Mesenchymal stem cell (in vitro differentiated cells and primary cell): ENCODE measurements around the gene ORMDL3.
"Not testable (repeated sequence)": the region's sequence is repeated elsewhere in the genome, so short reads cannot be mapped to it uniquely, and the experiment has no call there.

ENCODE experiments used
- DNase-seq: peaks from one replicate; pipeline ENCODE4 v3.0.0-alpha.2; 2013
- H2AFZ ChIP-seq: one replicate; pipeline ENCODE4 v1.6.1; 2013; ENCODE audit warnings: low read depth, mild to moderate bottlenecking, control low read depth, inconsistent platforms, low read length, moderate library complexity
- H2AK5ac ChIP-seq: 2 replicates; pipeline ENCODE4 v1.6.1; 2013; ENCODE audit warnings: low read length, moderate library complexity, mild to moderate bottlenecking, inconsistent platforms; ENCODE audit not compliant: severe bottlenecking
- H2BK120ac ChIP-seq: one replicate; pipeline ENCODE4 v1.6.1; 2013; ENCODE audit warnings: low read depth, mild to moderate bottlenecking, inconsistent platforms, low read length, moderate library complexity
- H2BK12ac ChIP-seq, 2 experiments: one replicate each; pipeline ENCODE4 v1.6.1; 2013; ENCODE audit warnings: inconsistent platforms in 2 of 2, low read length in 2 of 2, mild to moderate bottlenecking in 2 of 2, moderate library complexity in 2 of 2, control low read depth in 1 of 2
- H2BK15ac ChIP-seq: one replicate; pipeline ENCODE4 v1.6.1; 2013; ENCODE audit warnings: mild to moderate bottlenecking, low read depth, inconsistent platforms; ENCODE audit not compliant: poor library complexity, severe bottlenecking
- H2BK5ac ChIP-seq: 2 replicates; pipeline ENCODE4 v1.6.1; 2013; ENCODE audit warnings: low read depth, mild to moderate bottlenecking, low read length, control low read depth, inconsistent platforms; ENCODE audit not compliant: poor library complexity, severe bottlenecking
- H3K14ac ChIP-seq, 2 experiments: one replicate each; pipeline ENCODE4 v1.6.1; 2013; ENCODE audit warnings: inconsistent platforms in 2 of 2, low read length in 2 of 2, control low read depth in 1 of 2, mild to moderate bottlenecking in 1 of 2, moderate library complexity in 1 of 2
- H3K18ac ChIP-seq, 2 experiments: one replicate each; pipeline ENCODE4 v1.6.1; 2013; ENCODE audit warnings: inconsistent platforms in 2 of 2, low read length in 2 of 2, control low read depth in 1 of 2, low read depth in 1 of 2, mild to moderate bottlenecking in 1 of 2
- H3K23ac ChIP-seq, 2 experiments: one replicate each; pipeline ENCODE4 v1.6.1; 2013; ENCODE audit warnings: inconsistent platforms in 2 of 2, low read length in 2 of 2, mild to moderate bottlenecking in 2 of 2, moderate library complexity in 2 of 2, control low read depth in 1 of 2
- H3K27ac ChIP-seq: 2 replicates; pipeline ENCODE4 v1.5.1; 2013; ENCODE audit warnings: mild to moderate bottlenecking, moderate library complexity, low read length, control low read depth, inconsistent platforms; ENCODE audit not compliant: poor library complexity, severe bottlenecking
- H3K27me3 ChIP-seq, 2 experiments: 2 replicates each; pipeline versions ENCODE4 v1.6.1 to v1.7.0; 2013; ENCODE audit warnings: low read length in 2 of 2, mild to moderate bottlenecking in 2 of 2, moderate library complexity in 2 of 2, control low read depth in 1 of 2, inconsistent platforms in 1 of 2; ENCODE audit not compliant: control insufficient read depth in 1 of 2, insufficient read depth in 1 of 2
- H3K36me3 ChIP-seq, 2 experiments: 2 replicates each; pipeline versions ENCODE4 v1.6.1 to v1.7.0; 2013; ENCODE audit warnings: low read length in 2 of 2, control low read depth in 1 of 2, inconsistent platforms in 1 of 2, low read depth in 1 of 2, mild to moderate bottlenecking in 1 of 2; ENCODE audit not compliant: insufficient read depth in 2 of 2, control insufficient read depth in 1 of 2
- H3K4ac ChIP-seq, 2 experiments: one replicate each; pipeline ENCODE4 v1.6.1; 2013; ENCODE audit warnings: inconsistent platforms in 2 of 2, low read length in 2 of 2, mild to moderate bottlenecking in 2 of 2, moderate library complexity in 2 of 2, control low read depth in 1 of 2, low read depth in 1 of 2
- H3K4me1 ChIP-seq: 2 replicates; pipeline ENCODE4 v1.6.1; 2013; ENCODE audit warnings: low read depth, low read length, control low read depth; ENCODE audit not compliant: control insufficient read depth, insufficient read depth
- H3K4me2 ChIP-seq: 2 replicates; pipeline ENCODE4 v1.6.1; 2013; ENCODE audit warnings: low read length, mild to moderate bottlenecking, inconsistent platforms; ENCODE audit not compliant: poor library complexity, severe bottlenecking
- H3K4me3 ChIP-seq, 2 experiments: 2 replicates each; pipeline versions ENCODE4 v1.5.1 to v1.7.0; 2013; ENCODE audit warnings: low read length in 2 of 2, mild to moderate bottlenecking in 2 of 2, control low read depth in 1 of 2, low read depth in 1 of 2; ENCODE audit not compliant: insufficient read depth in 1 of 2
- H3K79me1 ChIP-seq: replicated peaks from 2 replicates; pipeline ENCODE4 v1.6.1; 2013; ENCODE audit warnings: mild to moderate bottlenecking, control low read depth, low read length, inconsistent platforms; ENCODE audit not compliant: poor library complexity, severe bottlenecking
- H3K9ac ChIP-seq: 2 replicates; pipeline ENCODE4 v1.7.0; 2013; ENCODE audit warnings: mild to moderate bottlenecking, low read length, moderate library complexity
- H3K9me3 ChIP-seq: 2 replicates; pipeline ENCODE4 v1.7.0; 2013; ENCODE audit warnings: mild to moderate bottlenecking, low read length; ENCODE audit not compliant: control insufficient read depth
- H4K8ac ChIP-seq: one replicate; pipeline ENCODE4 v1.6.1; 2013; ENCODE audit warnings: inconsistent platforms, mild to moderate bottlenecking, low read length, moderate library complexity
- H4K91ac ChIP-seq: one replicate; pipeline ENCODE4 v1.6.1; 2013; ENCODE audit warnings: mild to moderate bottlenecking, low read length, inconsistent platforms
- WGBS: methylation state at CpG from one replicate; pipeline ENCODE4 v1.1.7; 2013; ENCODE audit warnings: mixed read lengths; 5-methylcytosine and 5-hydroxymethylcytosine counted together

Gene ORMDL3

DNA sequence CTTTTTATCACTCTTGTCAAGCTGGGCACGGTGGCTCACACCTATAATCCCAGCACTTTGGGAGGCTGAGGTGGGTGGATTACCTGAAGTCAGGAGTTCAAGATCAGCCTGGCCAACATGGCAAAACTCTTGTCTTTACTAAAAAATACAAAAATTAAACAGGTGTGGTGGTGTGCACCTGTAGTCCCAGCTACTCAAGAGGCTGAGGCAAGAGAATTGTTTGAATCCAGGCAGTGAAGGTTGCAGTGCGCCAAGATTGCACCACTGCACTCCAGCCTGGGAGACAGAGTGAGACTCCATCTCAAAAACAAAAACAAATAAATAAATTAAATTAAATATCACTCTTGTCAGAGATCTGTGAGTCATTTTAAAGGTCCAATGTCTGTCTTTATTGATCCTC is 25.4 kb downstream of the ORMDL3 start:
- not testable (repeated sequence) for H3K79me1 ChIP-seq, H3K4me1 ChIP-seq, H3K27ac ChIP-seq, H2AFZ ChIP-seq, DNase-seq, H2BK15ac ChIP-seq, H3K4ac ChIP-seq, H2BK5ac ChIP-seq, H3K27me3 ChIP-seq, H3K23ac ChIP-seq, H2AK5ac ChIP-seq, H4K91ac ChIP-seq, H3K18ac ChIP-seq, H2BK12ac ChIP-seq, H3K14ac ChIP-seq, H3K9ac ChIP-seq, H2BK120ac ChIP-seq, H4K8ac ChIP-seq, H3K4me2 ChIP-seq, H3K9me3 ChIP-seq, H3K4me3 ChIP-seq
- 90% methylated on average over 2 of the region's 2 CpGs for WGBS
- peaks cover 9 to 20% of the 10 kb centered on the region in 2 experiments for H3K36me3 ChIP-seq

DNA sequence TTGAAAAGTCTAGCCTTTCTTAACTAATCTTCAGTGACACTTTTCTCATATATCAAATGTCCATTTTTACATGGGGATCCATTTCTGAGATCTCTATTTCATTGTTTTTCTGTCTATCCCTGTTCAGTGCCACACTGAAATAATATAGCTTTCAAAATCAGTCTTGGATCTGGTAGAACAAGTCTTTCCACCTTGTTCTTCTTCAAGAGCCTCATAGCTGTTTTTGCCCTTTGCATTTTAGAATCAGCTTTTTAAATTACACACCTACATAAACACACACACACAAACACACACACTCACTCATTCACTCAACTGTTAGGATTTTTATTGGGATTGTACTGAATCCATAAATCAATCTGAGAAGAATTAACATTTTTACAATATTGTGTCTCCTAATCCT is 28.2 kb downstream of the ORMDL3 start:
- Histone ChIP-seq H2AFZ (no peak overlapping the region), H4K91ac (no peak overlapping the region), H3K4me1 (no peaks in the 10 kb centered on the region), H3K27me3 (no peaks in the 10 kb centered on the region), H3K79me1 (no peaks in the 10 kb centered on the region), H2BK15ac (no peak overlapping the region), H3K4me3 (no peak overlapping the region), H2BK5ac (no peak overlapping the region), H3K9me3 (no peaks in the 10 kb centered on the region), H3K14ac (no peak overlapping the region), H2AK5ac (no peak overlapping the region), H3K23ac (no peak overlapping the region), H4K8ac (no peak overlapping the region), H2BK12ac (no peak overlapping the region), H3K9ac (no peak overlapping the region), H3K18ac (no peak overlapping the region), H3K27ac (no peak overlapping the region), H2BK120ac (no peak overlapping the region), H3K4me2 (no peak overlapping the region), H3K4ac (no peak overlapping the region), H3K36me3 (no peaks in the 10 kb centered on the region)
- DNase-seq = no peak

DNA sequence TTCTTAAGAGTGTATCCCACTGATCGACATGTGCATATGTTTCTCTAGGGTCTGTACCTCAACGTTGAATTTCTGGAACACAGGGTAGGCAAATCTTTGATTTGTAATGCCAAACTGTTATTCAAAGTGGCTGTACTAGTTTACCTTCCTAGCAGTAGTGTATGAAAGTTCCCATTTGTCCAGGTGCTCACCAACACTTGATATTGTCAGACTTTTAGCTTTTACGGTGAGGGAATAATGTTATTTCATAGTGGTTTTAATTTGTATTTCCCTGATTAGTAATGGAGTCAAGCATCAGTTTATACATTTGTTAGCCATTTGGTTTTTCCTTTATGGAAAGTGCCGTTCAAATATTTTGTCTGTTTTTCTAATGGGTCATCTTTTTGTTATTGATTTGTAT is 29.3 kb downstream of the ORMDL3 start:
- no peak overlapping the region for H2AFZ ChIP-seq

DNA sequence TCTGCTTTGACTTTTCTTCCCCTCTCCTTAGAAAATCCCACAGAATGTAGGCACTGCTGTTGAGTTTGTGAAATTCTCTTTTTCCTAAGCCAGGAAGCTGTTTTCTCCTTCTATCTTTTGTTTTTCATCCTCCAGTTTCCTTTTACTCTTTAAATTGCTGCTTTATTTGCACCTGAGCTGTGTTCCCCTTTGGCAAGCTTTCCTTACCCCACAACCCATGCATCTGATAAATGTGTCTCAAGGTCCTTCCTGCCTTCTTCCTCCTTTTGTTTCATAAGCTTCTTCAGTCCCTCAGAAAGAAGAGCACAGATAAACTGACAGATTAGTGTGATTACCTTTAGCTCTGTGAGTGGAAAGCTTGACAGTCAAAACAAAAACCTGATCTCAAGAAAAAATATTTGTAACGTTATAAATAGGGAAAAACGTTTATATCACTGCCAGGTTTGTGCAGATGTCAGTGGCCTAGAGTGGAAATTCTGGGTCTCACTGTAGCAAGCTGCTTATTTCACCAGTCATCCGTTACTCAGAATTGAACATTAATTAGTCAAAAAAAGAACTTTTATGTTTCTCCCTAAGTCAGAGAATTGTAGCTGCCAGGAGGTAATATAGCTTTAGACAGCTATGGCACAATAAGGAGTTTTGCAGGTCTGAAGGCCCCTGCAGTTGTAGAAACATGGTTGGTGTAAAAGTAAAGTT is 32.6 kb downstream of the ORMDL3 start:
- Histone ChIP-seq H4K8ac (no peak overlapping the region), H2AK5ac (no peak overlapping the region), H3K27ac (no peak overlapping the region), H3K9me3 (no peaks in the 10 kb centered on the region), H3K4me1 (no peaks in the 10 kb centered on the region), H2BK5ac (no peak overlapping the region), H3K23ac (no peak overlapping the region), H3K4ac (no peak overlapping the region), H2AFZ (no peak overlapping the region), H2BK15ac (no peak overlapping the region), H4K91ac (no peak overlapping the region), H3K14ac (no peak overlapping the region), H3K36me3 (no peaks in the 10 kb centered on the region), H3K27me3 (peaks cover 8 to 28% of the 10 kb centered on the region in 2 experiments), H3K79me1 (no peaks in the 10 kb centered on the region), H2BK12ac (no peak overlapping the region), H3K18ac (no peak overlapping the region), H3K4me2 (no peak overlapping the region), H3K4me3 (no peak overlapping the region), H2BK120ac (no peak overlapping the region), H3K9ac (no peak overlapping the region)
- WGBS = no CpG with 5 or more reads among the region's 3 CpGs
- DNase-seq = no peak

More for the DNA sequence above, 29.3 kb downstream of the ORMDL3 start:
- no peak overlapping the region for H4K8ac ChIP-seq
- H3K14ac ChIP-seq = no peak overlapping the region
- no peaks in the 10 kb centered on the region for H3K36me3 ChIP-seq
- H3K27me3 ChIP-seq = peaks cover under 1 to 9% of the 10 kb centered on the region in 2 experiments
- H2AK5ac ChIP-seq = no peak overlapping the region
- no peaks in the 10 kb centered on the region for H3K4me1 ChIP-seq
- no peaks in the 10 kb centered on the region for H3K79me1 ChIP-seq
- 92% methylated on average over 4 of the region's 4 CpGs for WGBS
- no peak overlapping the region for H2BK15ac ChIP-seq
- H2BK5ac ChIP-seq = no peak overlapping the region
- no peaks in the 10 kb centered on the region for H3K9me3 ChIP-seq
- no peak overlapping the region for H4K91ac ChIP-seq
- H3K18ac ChIP-seq = no peak overlapping the region
- H2BK120ac ChIP-seq = no peak overlapping the region
- DNase-seq = no peak
- no peak overlapping the region for H3K4me3 ChIP-seq
- no peak overlapping the region for H3K4me2 ChIP-seq
- H3K4ac ChIP-seq = no peak overlapping the region
- H3K9ac ChIP-seq = no peak overlapping the region
- H3K27ac ChIP-seq = no peak overlapping the region
- H3K23ac ChIP-seq = no peak overlapping the region
- no peak overlapping the region for H2BK12ac ChIP-seq
